ENCODE data around the gene HTR1E.
"Not testable (repeated sequence)": the region's sequence is repeated elsewhere in the genome, so short reads cannot be mapped to it uniquely, and the experiment has no call there.

Gene HTR1E, protein sequence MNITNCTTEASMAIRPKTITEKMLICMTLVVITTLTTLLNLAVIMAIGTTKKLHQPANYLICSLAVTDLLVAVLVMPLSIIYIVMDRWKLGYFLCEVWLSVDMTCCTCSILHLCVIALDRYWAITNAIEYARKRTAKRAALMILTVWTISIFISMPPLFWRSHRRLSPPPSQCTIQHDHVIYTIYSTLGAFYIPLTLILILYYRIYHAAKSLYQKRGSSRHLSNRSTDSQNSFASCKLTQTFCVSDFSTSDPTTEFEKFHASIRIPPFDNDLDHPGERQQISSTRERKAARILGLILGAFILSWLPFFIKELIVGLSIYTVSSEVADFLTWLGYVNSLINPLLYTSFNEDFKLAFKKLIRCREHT

DNA sequence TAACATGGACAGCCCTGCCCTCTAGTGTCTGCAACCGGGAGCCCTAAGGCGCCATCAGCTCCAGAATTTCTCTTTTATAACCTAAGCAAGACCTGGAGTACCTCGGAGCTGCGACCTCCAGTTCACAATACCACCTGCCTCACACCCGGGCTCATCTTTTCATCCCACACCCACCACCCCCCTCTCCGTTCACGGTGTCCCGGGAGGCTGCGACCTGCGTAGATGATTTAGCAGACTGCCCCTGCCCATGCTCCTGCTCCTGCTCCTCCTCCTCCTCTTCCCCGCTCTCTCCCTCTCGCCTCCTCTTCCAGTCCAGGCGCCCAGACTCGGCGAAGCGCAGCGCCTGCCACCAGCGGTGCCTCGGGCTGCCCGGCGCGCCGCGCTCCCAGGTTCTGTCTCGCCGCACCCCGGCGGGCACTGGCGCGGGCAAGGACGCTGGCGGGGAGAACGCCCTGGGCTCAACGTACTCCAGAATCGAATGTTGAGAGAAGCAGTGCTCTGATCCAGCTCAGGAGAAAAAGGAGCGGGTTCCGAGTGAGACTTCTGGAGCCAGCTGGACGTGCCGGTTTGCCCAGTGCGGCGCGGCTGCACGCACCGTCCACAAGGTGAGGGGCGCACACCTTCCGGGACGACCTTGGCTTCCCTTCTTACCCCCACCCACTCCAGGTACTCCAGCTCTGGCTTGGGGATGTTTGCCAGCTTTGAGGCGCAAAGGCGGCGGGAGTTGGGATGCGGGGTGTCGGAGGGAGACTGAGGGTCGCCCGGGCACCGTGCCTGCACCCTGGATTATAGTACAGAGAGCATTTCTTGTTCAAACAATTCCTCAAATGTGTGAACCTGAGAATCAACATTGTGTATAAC, at the start of gene HTR1E:
Gene HTR1E, plus strand, starts transcription at position 310 of the 861 bp plus-strand sequence. CDS start 77,807 bp downstream, outside the sequence.
- DNase-seq, result peak; percentile 50

DNA sequence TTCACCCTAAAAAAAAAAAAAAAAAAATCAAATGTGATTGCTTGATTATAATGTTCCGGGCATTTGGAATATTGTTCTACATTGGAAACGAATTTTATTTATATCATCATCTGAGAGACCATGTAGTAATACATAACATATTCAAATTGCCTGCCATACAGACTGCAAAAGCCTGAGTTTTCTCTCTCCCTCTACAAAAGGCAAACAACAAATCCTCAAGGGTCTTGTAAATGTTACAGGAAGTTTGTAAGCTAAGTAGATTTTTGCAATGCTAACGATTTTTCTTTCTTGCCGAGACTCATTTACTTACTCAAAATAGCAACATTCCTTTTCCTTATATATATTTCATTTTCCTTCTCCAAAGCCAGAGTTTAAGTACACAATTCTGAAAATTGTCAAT, 49.0 kb upstream of the HTR1E start:
- DNase-seq, result no peak

DNA sequence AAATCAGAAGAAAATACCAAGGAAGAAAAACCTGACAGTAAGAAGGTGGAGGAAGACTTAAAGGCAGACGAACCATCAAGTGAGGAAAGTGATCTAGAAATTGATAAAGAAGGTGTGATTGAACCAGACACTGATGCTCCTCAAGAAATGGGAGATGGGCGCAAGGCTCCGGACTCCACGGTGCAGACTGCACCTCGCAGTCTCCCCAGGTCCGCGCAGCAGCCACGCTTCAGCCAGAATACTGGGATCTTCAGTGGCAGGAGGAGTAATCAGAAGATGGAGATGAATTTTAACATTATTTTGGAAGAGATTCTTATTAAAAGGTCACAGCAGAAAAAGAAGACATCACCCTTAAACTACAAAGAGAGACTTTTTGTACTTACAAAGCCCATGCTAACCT, 40.1 kb upstream of the HTR1E start:
- DNase-seq, result not testable (repeated sequence)

DNA sequence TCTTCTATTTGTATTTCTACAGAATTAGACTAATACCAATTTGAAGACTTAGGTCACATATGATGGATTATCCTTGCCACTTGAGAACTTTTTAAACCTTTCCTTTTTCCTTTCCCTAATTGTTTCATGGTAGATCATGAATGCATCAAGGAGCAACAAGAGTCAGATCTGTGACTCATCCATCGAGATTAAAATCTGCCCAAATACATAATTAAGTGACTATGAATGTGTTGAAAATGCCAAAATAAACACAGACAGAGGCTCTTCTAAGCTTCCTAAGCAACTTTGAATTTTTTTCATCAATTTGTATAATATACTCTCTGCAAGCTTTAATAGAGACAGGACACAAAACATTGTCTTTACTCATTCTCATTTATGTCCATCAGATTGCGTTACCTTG, 23.5 kb upstream of the HTR1E start:
- DNase-seq, result no peak

DNA sequence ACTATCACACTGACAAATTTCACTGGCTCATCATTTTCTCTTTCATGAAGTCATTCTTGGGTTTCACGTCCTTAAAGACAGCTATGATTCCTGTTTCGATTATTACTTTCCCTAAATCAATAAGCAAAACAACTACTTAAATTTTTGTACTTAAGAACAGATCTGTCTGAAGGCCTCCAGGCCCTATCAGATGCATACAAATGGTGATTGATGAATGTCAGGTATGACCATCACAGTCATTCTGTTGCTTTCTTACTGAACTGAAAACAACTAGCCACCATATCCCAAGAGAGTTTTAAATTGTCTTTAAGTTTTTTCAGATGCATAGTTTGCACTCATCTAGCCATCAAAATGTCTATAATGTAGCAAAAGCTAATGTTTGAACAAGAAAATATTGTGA, 20.9 kb upstream of the HTR1E start:
- DNase-seq, result no peak

DNA sequence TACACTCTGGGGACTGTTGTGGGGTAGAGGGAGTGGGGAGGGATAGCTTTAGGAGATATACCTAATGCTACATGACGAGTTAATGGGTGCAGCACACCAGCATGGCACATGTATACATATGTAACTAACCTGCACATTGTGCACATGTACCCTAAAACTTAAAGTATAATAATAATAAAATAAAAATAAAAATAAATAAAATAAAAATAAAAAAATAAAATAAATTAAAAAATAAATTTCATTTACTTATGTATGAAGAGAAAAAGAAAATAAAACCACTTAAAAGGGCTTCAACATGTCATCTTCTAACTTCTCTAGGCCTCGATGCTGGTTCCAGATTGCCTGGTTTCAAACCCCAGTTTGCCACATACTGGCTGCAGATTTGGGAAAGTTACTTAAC, 10.2 kb upstream of the HTR1E start:
- not testable (repeated sequence) for DNase-seq

DNA sequence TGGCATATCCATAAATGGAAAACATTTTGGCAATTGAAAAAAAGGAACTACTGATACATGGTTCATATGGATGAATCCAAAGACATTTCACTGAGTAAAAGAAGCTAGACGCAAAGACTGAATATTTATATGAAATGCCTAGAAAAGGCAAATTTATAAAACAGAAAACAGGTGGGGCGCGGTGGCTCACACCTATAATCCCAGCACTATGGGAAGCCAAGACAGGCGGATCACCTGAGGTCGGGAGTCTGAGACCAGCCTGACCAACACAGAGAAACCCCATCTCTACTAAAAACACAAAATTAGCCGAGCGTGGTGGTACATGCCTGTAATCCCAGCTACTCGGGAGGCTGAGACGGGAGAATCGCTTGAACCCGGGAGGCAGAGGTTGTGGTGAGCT, 9.5 kb upstream of the HTR1E start:
- DNase-seq, result not testable (repeated sequence)

DNA sequence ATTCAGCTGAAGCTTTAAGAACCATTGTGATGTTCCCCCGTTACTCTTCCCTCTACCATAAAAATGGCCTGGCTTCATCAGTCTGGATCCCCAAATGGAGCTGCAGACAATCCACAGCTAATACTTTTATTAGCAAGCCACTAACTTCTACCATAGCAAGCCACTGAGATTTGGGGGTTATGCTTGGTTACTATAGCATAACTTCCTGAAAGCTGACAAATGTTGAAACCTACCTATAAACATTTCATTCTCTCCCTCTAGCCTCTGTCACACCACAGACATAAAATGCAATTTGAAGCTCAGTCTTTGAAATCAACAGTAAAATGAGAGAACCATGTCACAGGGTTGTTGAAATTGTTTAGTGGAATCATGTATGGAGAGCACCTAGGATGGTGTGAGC, 3.0 kb upstream of the HTR1E start:
- no peak for DNase-seq

DNA sequence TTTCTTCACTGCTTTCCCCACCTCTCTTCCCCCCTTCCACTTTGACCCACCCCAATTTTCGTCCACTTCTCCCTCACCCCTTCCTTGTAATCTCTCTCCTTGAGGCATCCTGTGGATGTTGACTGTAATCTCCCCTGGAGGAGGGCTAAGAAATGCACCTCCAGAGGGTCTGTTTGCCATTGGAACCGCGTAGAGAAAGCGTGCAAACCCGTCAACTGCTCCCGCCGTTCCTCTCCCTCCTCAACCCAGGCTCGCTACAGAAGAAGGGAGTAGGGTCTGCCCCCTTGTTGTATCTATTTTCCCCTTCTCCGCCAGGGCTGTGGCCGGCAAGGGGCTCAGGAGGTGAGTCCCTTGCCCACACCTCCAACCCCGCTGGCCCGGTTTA, 502 bp upstream of the HTR1E start:
- no peak for DNase-seq

DNA sequence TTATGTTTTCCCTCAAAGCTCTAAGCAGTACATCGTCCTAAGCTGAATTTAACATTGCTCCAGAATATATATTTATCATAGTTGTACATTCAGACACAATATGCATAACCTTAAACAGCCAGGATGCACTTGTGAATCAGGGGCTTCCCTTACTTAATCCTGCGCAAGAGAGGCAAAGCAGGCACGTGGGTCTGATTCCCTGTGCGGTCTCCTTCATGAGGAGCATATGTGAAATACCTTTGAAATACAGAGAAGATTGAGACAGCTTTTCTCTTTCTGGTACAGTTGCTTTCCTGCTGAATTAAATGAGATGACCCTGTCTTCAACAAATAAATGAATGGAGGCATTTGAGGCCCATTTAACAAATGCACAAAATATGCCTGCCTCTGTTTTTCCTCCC, 1.5 kb downstream of the HTR1E start:
- DNase-seq, result no peak

DNA sequence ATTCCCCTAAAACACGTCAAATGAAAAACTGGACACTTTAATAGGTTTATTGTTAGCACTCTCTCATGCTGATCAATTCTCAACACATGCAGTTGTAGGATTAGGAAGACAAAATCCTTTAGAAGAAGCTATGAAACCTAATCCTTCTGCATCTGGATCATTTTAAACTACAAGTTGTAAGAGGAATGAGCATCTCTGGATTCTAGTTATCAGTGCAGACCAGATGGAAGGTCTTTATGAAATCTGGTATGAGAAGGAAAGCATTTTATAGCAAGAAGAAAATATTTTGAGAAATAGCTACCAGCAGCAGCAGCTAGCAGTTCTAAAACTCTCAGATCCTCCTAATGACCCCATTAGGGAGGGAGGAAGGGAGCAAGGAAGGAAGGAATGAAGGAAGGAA, 4.1 kb downstream of the HTR1E start:
- no peak for DNase-seq

DNA sequence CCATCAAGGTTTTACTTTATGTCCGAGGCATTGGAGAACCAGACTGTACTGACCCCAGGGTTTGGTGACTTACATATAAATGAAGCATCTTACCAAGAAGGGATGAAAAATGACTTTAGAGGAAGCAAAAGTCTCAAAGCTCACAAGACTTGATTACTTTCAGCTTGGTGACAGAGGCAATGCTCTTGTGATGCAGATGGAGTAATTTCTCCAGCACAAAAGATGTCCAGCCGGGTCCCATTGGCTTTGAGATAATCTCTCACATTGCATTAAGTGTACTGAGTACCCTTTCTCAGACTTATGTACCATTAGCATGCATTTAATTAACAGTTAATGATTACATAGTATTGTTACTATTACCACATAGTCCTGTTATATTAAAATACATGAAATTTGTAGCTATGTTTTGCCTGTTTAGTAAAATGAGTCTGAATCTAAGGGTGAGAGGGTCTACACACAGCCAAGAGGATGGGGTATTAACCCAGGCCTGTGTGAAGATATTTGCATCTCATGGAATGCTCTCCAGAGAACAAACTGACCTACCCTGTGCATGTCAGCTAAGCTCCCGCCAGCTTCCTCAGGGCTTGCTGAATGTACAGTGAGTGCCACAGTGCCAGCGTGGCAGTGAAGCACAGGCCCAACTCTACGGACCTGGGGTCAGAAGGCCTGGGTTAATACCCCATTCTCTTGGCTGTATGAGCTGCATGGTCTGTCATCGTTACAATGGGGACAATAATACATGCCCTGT, 5.6 kb downstream of the HTR1E start:
- DNase-seq, result no peak

DNA sequence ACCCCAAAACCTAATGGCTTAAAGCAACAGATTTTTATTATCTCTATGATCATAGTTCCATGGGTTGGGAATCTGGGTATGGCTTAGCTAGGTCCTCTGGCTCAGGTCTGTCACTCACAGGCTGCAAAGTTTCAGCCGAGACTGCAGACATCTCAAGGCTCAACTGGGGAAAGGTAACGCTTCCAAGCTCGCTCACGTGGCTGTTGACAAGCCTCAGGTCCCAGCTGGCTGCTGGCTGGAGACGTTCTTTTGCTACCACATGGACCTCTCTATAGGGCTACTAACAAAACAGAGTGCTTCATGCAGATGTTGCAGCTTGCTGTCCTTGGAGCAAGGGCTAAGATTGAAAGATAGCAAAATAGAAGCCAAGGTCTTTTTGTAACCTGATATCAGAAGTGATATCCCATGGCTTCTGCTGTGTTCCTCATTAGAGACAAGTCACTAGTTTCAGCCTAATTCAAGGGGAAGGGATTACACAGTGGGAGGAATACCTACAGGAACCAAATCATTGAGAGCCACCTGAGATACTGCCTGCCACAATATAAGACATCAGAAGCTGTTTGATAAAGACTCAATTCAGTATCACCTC, 6.6 kb downstream of the HTR1E start:
- DNase-seq, result no peak

DNA sequence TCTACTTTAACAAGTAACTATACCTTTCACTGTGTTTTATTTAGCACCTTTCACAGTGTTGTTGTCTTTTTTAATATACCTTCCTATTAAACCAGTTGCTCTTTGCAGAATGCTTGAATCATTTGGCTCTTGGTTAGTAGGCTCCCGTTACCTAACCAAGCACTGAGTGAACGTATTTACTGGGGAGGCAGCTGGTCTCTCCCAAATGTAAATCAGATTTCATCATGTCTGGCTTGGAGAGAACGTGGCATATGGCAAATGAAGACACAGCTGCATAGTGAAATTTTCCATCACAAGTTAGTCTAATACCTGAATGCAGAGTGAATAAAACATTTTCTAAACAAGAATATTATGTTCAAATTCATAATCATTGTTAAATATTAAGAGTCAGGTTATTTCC, 12.4 kb downstream of the HTR1E start:
- DNase-seq, result no peak

DNA sequence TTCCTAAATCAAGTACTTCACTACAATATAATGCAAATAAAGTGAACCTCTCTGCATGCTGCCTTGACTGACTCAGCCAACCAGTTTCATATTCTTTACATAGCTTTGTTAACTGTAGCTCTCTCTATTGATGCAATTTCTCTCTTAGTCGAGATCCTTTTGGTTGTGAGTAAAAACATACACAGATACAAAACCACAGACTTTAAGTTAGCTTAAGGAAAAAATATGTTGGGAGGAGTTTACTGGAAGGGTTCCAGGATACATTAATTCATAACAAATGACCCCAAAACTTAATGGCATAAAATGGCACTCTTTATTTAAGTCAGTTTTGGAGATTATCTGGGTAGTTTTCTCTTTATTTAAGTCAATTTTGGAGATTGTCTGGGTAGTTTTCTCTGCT, 15.7 kb downstream of the HTR1E start:
- DNase-seq, result no peak

DNA sequence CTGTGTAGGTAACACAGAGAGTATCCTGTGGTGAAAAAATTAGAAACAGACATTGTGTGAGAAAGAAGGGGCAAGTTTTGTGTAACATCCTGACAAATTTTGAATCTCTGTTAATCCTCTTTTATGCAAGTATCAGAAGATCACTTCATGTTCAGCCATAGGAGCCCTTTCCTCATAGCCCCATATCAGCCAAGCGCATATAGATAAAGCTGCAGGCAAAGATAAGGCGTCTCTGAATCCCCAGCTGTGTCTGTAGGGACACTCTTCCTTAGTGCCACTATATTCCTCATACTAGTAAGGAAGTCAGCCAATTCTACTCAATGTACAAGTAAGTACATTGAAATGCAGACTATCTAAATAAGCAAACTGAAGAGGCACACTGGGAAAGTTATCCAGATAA, 22.3 kb downstream of the HTR1E start:
- no peak for DNase-seq

DNA sequence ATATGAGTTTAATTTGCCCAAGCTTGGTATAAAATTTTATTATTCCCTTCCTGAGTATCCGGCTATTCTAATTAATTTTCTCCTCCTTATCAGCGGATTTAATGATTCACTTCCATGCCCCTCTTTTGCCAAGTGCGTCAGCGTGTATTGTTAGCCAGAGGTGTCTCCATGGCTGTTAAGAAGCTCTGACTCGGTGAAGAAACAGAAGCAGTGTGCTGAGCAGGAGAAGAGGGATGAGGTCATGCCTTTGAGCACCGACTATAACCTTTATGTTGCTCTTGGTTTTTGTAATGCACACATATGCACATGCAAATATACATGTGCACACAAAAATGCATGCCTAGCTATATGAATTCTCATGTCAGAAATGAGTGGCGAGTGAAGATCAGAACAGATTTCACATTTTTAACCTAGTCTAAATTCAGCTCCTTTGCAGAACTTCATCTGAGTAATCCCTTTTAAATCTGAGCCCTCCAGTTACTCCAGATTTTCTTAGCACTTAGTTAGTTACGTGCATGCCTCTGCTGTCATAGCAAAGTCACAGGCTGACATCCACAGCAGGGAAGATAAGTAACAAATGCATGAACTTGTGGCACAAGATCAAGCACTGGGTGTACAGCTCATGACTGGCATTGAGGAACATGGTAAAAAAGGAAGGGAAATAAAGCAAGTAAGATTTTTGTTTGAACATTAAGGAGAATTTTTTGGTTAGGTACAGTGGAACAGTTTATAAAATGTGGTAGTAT, 24.3 kb downstream of the HTR1E start:
- DNase-seq, result no peak

DNA sequence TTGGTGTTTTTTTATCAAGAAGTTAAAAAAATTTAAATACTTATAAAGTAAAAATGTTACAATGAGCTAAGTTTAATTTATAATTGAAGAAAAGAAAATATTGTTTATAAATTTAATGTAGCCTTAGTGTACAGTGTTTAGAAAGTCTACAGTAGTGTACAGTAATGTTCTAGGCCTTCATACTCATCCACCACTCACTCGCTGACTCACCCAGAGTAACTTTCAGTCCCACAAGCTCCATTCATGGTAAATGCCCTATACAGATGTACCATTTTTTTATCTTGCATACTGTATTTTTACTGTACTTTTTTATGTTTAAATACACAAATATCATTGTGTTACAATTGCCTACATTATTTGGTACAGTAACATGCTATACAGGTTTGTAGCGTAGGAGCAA, 26.0 kb downstream of the HTR1E start:
- no peak for DNase-seq

DNA sequence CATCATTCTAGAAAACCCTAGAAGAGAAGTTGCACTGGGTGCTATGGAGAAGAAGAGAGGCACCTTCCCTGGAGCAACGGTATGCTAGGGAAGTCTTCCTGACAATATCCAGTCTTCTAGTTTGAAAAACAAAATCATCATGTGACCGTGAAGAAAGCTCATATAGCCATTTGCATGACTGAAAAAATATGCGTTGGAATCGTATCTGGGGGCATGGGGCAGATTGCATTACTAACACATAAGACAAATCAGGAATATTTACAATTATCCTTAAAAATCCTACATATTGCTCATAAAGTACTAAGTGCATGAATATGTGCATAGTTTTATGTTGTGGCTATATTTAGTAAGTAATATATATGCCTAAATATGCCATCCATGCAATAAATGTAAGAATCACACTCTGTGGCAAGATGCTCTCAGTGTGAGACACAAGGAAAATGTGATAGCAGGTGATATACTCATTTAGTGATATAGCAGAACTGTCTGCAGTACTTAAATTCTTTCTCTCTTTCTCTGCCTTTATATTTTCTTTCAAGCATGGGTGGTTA, 26.8 kb downstream of the HTR1E start:
- no peak for DNase-seq

DNA sequence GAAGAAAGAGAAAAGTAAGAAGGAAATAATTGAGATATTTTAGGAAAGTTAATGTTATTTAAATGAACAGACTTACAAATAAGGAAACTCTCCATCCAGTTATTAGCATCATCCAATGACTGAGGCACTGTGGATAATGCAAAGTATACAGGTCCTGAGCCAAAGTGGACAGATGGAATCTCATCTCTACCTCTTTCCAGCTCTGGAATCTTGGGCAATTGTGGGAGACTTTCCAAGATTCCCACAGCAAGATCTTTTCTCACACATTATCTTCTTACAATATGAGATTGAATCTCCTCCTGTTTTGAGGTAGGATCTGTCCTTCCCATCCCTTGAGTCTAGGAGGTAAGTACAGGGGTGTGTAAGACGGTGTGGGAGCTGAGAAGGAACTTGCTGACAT, 28.9 kb downstream of the HTR1E start:
- no peak for DNase-seq

DNA sequence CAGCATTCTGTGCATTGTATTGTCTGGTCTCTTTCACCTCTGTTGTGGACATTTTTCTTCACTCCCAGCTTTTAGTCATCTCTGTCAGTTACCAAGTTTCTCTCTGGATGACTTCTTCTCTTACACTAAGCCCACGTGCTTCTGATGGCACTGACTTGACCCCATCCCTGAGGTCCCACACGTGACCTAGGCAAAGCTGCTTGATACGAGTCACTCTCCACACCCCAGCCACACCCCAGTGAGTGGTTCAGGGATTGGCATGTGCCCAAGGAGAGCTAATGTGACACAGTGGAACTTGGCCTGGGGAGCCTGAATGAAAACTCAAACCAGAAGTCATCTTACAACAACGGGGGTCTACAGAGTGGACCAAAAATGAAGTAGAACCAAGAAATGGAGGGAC, 32.2 kb downstream of the HTR1E start:
- DNase-seq, result no peak

DNA sequence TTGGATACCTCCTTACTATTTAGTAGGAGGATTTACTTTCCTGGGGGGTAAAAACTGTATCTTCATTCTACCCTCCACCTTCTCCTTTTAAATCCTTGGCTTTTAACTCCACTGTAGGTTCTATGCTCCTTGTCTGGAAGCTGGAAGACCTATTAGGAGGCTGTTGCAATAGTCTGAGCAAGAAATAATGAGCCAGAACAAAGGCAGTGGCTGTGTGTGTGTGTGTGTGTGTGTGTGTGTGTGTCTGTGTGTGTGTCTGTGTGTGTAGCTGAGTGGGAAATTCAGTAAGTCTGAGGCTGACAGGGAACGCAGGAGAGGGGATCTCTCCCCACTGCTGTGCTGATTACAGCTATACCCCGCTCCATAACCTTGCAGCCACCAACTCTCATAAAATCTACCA, 35.8 kb downstream of the HTR1E start:
- no peak for DNase-seq
